GM20000 (cell line): ENCODE measurements around the gene CXCL5.
"Not testable (repeated sequence)": the region's sequence is repeated elsewhere in the genome, so short reads cannot be mapped to it uniquely, and the experiment has no call there.

ENCODE experiments used
- DNase-seq: peaks from one replicate; pipeline ENCODE4 v3.0.0; 2012; ENCODE audit warnings: low spot score
- TF ChIP-seq, protein P1 (sequence below): IDR thresholded peaks from 2 replicates; pipeline ENCODE4 v1.5.1; 2012; ENCODE audit warnings: mild to moderate bottlenecking, control low read depth; ENCODE audit errors: extremely low read depth, missing control alignments

Gene CXCL5

GRCh38 chr4:73988061-73988460 is 10.4 kb downstream of the CXCL5 start, which contains the start of gene PPBP:
Gene PPBP (minus strand): TSS chr4:73988190. CDS start chr4:73988103, 87 bp downstream.
- no peak for DNase-seq
- TF ChIP-seq, protein P1, sequence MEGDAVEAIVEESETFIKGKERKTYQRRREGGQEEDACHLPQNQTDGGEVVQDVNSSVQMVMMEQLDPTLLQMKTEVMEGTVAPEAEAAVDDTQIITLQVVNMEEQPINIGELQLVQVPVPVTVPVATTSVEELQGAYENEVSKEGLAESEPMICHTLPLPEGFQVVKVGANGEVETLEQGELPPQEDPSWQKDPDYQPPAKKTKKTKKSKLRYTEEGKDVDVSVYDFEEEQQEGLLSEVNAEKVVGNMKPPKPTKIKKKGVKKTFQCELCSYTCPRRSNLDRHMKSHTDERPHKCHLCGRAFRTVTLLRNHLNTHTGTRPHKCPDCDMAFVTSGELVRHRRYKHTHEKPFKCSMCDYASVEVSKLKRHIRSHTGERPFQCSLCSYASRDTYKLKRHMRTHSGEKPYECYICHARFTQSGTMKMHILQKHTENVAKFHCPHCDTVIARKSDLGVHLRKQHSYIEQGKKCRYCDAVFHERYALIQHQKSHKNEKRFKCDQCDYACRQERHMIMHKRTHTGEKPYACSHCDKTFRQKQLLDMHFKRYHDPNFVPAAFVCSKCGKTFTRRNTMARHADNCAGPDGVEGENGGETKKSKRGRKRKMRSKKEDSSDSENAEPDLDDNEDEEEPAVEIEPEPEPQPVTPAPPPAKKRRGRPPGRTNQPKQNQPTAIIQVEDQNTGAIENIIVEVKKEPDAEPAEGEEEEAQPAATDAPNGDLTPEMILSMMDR: no peak

- no peak for DNase-seq
- TF ChIP-seq, protein P1: no peak
Measured at GRCh38 chr4:73985528-73985852, 13.0 kb downstream of the CXCL5 start.

DNA sequence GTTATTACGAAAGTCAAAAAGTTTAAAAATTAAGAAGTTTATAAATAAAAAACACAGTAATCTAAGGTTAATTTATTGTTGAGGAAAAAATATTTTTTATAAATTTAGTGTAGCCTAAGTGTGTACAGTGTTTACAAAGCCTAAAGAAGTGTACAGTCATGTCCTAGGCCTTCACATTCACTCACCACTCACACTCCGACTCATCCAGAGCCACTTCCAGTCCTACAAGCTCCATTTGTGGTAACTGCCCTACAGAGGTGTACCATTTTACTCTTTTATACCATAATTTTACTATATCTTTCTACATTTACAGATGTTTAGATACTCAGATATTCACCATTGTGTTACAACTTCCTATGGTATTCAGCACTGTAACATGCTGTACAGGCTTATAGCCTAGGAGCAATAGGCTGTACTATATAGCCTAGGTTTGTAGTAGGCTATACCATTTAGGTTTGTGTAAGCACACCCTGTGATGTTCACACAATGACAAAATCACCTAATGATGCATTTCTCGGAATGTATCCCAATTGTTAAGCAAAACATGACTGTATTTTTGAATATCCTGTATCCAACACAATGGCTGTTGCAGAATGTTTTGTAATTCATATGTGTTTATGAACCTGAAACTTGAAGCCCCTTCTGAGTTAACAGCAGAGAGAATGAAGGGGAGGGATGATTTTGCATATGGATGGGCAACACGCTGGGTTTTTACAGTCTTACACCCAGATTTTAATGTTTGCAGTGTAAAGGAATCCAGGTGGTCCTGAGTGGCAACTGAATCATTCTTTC is 13.5 kb downstream of the CXCL5 start:
- no peak for DNase-seq
- TF ChIP-seq, protein P1: no peak

DNA sequence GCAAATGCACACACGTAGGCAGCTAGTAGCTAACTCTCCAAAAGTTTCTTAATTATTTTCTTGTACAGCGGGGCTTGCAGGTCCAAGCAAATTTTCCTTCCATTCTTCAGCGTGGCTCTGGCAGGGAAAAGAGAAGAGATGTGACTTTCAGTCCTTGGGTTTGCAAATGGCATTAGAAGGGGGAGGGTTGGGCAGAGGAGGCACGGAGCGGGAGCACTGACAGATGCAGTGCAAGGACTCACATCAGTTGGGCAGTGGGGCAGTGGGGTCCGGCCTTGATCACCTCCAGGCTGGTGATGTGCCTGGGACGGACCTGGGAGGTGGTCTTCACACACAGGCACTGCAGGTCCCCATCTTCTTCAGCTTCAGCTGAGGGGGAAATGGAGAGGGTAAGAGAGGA is 17.3 kb downstream of the CXCL5 start:
- not testable (repeated sequence) for DNase-seq

- TF ChIP-seq, protein P1: no peak
- no peak for DNase-seq
Measured at GRCh38 chr4:73979407-73979957, 19.0 kb downstream of the CXCL5 start.

DNA sequence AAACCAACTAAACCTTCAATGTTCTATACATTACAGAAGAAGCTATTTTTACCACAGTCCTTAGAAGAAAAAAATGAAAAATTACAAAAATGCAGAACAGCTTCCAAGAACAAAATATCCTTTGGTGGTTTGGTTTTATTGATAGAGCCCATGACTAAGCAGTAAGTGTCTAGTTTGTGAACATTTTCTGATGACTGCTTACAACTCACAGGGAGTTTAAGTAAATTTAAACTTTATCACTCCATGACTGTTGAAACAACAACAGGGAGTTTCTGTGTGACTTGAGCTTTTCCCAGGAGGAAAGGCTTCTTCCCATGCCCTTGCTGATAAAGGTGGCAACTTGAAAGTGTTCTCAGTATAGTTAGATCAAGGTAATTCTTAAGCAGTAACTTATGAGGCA is 19.6 kb downstream of the CXCL5 start:
- TF ChIP-seq, protein P1: no peak
- no peak for DNase-seq

GRCh38 chr4:73976716-73977115 is 21.8 kb downstream of the CXCL5 start:
- TF ChIP-seq, protein P1: no peak
- DNase-seq: no peak

DNA sequence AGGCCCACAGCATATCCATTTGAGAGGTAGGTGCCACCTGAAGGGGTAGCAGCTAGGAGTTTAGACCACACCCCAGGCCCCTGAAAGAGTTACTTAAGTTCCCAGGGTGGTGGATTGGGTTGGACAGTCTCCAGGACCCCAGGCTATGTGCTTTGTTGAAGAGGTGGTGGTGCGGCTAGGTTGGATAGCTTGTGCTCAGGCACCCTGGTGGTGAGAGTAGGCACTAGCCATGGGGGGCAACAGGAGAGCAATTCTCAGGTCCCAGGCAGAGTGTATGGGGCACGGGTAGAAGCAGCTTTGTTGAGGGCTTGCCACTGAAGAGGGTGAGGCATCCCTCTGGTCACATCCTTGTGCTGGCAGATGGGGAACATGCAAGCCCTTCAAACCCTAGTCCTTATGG is 22.3 kb downstream of the CXCL5 start:
- DNase-seq: no peak
- TF ChIP-seq, protein P1: no peak
